HG02642 (cell line): ENCODE data around the gene RIC8A.
"Not testable (repeated sequence)": the region's sequence is repeated elsewhere in the genome, so short reads cannot be mapped to it uniquely, and the experiment has no call there.

Source experiments
- ATAC-seq: cut with Tn5 transposase; IDR thresholded peaks from one replicate; pipeline ENCODE4 v1.9.1; 2021; ENCODE audit warnings: mild to moderate bottlenecking; ENCODE audit not compliant: unreplicated experiment, poor library complexity

The RIC8A gene

DNA sequence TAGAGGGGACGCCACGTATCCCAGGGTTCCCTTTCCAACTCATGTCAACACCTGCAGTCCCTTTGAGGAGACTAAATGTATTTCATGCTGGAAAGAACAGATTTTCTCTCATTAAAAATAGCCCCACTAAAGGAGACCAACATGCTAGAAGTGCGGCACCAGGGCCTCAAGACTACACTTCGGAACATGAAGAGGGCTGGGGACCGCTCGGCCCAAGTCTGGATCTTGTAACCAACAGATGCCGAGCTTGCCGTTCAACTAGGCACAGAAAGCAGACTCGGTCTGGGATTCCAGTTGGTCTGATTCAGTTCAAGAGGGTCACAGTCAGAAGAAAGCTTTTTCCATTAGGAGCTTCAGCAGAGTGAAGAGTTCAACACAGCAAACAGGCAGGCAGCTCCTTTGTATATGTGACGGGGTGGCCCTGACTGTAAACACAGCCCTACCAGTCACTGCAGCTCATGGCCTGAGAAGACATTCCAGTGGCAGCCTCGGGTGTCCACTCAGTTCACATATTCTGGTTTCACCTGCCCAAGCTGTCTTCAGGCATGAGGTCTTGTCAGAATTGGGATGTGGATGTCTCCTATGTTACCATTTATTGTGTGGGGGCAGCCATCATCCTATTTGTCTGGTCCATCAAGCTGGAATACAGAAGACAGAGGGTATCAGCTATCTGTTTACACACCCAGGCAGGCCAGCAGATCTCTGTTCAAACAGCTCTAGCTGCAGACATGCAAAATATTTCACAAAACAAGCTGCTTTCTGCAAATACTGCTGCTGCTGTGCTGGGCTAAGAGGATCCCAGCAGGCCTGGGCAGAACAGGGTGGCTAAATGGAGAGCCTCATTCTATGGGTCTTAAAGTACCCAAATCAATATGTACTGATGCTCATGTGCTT lies 8.8 kb downstream of the RIC8A start:
- no peak for ATAC-seq

DNA sequence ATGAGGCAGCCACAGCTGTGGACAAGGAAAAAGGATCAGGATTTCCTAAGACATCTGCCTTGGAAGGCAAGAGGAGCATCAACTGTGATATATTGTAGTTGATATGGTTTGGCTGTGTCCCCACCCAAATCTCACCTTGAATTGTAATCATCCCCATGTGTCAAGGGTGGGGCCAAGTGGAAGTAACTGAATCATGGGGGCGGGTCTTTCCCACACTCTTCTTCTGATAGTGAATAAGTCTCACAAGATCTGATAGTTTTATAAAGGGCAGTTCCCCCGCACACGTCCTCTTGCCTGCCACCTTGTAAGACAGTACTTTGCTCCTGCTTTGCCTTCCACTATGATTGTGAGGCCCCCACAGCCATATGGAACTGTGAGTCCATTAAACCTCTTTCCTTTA lies 10.2 kb downstream of the RIC8A start:
- ATAC-seq: no peak

DNA sequence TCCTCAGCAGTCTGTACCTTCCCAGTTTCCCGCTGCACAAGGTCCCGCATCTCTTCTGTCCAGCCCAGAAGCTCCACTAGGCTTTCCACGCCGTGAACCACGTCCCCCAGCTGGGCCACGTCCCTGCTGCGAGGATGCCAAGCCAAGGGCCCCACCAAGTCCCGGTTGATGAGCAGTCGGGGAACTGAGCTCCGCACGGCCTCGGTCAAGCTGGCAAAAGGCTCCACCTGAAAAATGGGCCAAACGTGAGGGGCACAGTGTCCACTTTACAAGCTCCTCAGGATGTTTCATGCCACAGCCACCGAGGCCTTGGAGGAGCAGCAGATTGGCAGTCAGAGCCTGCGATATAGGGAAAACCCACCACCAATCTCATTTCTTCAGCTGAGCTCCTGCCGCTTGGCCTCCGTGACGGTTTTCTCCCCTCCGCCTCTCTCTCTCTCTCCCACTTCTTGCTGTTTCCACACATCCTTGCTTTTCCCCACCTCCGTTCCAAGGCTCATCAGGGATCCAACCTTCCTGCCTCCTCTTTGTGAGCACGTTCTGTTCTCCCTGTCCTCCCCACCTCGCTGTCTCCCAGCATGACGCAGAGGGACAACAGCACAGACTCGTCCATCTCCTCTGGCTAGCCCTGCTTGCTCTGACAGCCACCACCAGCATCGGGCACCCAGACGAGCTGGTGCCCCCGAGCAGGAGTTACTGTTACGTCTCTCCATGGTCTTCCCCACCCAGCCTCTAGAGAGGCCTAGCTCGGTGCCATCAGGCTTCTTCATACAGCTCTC lies 11.5 kb downstream of the RIC8A start:
- ATAC-seq: no peak

DNA sequence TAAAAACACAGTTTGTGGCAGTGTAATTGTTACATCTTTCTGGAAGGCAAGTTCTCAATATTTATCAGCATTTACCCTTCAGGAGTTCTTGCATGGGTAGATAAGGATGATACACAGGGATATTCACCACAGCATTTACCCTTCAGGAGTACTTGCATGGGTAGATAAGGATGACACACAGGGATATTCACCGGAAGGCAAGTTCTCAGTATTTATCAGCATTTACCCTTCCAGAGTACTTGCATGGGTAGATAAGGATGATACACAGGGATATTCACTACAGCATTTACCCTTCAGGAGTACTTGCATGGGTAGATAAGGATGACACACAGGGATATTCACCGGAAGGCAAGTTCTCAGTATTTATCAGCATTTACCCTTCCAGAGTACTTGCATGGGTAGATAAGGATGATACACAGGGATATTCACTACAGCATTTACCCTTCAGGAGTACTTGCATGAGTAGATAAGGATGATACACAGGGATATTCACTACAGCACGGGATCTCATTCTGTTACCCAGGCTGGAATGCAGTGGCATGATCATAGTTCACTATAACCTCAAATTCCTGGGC lies 13.2 kb downstream of the RIC8A start:
- ATAC-seq: not testable (repeated sequence)

DNA sequence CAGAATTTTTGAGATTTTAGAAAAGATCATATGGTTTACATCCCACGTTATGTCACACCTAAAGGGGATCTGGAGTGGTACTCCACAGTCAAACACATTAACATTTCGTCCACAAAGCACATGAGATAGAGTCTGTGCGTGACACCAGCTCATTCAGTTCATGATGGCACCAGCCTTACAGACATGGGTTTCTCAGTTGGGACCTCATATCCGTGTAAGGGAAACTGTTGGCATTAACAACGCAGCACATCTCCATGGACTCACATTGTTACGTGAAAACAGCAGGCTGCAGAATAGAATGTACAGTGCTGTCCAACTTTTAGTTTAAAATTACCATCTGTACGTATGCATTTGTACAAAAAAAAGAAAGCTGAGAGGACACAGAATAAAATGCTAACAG lies 14.0 kb downstream of the RIC8A start:
- no peak for ATAC-seq

DNA sequence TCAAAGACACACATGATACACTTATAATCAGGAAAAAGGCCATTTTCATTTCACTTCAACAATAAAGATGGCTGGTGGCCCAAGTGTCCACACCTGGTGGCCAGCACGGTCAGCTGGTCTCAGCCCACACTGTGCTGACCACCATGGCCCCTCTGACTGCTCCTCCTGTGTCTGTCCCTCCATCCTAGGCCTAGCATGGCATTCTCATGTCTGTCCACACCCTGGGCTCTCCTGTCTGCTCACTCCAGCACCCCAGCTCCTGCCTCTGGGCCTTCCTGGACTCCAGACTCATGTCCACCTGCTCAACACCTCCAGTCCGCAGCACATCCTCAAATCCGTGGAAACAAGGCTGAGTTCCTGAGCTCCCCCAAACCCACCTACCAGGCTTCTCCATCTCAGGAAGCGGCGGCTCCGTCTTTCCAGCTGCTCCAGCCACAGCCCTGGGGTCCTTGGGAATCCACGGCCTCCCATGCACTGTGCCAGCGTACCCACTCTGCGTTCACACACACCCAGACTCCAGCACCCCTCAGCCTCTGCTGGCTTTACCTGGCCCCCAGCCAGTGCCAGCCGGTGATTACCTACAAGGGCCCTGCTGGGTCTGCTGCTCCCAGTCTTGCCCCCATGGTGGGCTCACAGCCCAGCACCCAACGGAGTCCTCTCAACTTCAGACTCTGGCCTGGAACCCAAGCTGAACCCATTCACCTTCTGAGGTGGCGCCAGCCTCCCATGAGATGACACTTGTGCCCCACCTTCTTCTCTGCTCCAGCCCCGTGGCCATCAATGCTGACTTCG lies 14.7 kb downstream of the RIC8A start:
- no peak for ATAC-seq

DNA sequence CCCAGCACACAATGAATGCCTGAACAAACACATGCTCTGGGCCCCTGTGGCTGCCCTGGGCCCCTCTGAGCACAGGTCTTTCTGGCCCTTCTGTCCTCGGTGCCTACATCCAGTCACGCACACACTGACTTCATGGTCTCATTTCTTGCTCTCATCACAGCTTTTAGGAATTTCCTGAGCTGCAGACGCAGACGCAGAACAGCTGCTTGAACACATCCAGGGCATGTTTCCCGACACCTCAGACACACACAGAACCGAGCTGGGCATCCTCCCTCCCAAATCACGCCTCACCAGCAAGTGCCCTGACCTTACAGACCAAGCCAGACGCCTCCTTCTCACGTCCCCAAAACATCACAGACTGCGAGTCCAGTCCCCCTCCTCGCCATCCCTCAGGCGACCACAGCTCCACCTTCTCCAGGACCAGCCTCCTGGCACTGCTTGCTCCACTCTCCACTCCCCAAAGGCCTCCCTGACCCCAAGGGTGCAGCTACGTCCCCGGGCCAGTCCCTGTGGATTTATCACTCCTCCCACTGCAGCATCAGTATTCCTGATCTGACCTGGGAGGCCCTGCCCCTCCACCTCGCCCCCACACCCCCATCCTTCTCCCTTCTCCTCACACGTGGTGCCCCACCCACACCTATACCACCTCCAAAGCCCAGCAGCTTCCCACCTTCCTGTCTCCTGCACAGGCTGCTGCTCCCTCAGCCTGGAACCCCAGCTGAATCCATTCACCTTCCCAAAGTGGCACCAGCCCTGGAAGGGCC lies 15.7 kb downstream of the RIC8A start:
- ATAC-seq: no peak

DNA sequence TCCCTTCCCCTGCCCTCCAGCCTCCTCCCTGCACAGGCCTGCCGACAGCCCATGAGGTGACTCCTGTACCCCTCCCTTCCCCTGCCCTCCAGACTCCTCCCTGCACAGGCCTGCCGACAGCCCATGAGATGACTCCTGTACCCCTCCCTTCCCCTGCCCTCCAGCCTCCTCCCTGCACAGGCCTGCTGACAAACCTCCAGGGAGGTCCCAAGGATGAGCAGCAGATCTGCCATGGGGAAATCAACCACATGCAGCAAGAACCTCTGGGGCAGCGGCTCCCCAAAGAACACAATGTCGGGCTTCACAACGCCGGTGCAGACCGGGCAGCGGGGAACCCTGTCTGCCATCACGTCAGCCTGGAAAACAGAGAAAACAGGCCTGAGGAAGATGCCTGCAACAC lies 16.4 kb downstream of the RIC8A start:
- ATAC-seq: no peak

DNA sequence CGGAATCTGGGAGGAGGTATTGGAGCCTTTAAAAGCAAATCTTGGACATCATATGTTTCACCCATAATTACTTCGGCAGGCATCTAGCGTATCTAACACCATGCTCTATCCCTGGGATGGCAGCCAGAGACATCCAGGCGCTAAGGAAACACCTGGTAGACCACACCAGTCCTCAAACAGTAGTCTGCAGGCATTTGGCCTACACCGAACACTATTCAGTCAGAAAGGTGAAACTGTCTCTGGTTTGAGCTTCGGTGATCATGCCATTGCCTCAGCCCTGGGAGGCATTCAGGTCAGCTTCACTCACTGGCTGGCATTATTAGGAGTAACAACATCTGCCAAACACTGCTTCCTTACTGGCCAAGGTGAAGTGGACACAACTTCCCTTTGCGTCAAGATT lies 16.9 kb downstream of the RIC8A start:
- ATAC-seq: no peak

DNA sequence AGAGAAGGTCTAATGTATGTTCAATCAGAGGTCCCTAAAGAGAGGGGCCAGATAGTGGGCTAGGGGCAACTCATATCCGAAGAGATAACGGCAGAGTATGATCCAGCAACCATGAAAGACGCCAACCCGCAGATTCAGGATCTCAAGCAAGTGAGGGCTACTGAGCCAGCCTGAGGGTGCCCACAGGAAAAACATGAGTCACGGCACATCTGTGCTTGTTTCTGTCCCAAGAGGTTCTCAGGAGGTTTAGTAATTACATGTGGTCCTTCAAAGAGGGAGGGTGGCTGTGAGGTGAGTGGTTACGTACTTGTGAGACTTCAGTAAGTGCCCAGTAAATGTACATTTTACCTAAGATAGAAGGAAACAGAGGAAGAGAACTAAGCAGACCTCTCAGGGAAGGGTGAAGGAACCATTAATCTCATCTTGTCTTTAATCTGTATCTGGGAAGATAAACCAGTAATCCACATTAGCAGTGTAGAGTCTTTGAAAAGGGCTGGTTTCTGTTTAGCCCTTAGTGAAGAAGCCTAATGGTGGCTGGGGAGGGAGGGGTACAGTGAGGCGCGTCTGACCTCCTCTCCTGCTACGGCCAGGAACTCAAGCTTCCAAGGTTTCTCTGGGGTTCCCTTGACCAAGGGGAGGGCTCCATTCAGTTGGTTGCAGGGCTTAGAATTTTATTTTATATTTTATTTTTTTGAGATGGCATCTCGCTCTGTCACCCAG lies 18.4 kb downstream of the RIC8A start:
- ATAC-seq: no peak

DNA sequence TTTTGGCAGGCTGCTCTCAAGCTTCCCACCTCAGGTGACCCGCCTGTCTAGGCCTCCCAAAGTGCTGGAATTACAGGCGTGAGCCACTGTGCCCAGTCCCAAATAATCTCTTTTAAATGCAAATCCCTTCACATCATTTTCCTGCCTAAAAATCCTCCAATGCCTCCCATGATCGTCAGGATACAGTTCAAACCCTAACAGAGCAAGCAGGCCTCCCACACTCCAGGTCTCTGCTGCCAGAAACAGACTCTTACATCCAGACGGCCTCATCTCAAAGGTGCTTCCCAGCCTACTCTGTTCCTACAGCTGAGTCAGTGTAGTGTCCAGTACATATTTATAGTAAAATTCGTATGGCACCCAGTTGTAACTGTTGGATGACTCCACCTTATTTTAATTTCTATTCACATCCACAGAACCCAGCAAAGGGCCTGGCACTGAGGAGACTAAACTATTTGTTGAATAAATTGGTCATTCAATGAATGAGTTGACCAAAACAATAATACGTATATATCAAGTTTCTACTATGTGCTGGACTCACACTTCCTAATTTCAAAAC lies 20.4 kb downstream of the RIC8A start:
- no peak for ATAC-seq

DNA sequence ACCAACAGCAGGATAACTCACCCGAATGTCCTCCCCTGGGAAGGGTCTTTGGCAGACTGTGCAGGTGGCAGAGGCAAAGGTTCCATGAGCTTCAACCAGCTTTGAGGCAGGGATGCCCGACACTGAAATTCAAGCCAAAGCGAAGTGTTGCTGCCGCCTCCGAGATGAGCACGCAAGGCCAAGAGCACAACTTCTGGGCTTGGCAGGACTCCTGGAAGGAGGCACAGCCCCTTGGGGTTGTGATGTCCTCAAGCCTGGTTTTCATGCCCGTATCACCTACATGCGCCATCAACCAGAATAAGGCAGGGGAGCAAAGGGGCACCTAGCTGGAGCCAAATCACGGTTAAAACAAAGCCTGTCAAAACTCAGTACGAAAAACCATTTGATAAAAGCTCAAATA lies 22.9 kb downstream of the RIC8A start:
- ATAC-seq: no peak

DNA sequence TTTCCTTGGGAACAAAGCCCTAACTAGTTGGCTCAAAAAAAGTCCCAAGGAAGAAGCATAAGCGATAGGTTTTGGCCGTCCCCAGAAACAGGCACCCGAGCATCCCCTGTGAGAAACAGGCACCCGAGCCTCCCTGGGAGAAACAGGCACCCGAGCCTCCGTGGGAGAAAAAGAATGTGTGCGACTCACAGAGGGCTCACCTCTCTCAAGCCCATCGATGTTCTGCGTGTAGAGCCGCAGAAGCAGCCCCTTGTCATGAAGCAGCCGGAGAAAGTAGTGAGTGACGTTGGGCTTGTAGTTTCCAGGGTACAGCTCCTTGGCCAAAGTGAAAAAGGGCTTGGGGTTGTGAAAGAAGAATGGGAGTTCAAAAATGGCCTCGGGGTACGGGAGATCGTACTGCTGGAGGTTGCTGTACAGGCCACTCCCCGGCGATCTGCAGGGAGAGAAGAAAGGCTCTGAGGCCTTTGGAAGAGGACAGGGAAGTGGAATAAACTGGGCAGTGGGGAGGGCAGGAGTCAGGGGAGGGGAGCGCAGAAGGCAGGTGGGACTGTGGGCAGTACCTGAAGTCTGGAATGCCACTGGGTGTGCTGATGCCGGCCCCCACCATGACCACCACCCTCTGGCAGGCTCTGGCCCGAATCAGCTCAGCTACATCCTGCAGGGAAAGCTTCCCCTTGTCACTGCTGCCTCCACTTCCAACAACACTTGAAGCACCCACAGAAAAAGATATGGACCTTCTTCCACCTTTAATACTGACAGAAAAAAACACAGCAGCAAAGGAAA lies 25.5 kb downstream of the RIC8A start:
- ATAC-seq: no peak

DNA sequence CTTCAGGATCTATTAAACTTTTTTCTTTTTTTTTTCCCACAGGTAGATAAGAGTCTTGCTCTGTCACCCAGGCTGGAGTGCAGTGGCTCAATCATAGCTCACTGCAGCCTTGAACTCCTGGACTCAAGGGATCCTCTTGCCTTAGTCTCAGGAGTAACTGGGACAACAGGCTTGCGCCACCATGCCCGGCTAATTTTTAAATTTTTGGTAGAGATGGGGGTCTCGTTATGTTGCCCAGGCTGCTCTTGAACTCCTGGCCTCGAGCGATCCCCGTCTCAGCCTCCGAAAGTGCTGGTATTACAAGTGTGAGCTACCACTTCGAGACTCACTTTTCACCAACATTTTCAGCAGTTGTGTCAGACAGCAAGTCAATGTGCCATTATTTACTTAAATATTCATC lies 27.7 kb downstream of the RIC8A start:
- no peak for ATAC-seq

DNA sequence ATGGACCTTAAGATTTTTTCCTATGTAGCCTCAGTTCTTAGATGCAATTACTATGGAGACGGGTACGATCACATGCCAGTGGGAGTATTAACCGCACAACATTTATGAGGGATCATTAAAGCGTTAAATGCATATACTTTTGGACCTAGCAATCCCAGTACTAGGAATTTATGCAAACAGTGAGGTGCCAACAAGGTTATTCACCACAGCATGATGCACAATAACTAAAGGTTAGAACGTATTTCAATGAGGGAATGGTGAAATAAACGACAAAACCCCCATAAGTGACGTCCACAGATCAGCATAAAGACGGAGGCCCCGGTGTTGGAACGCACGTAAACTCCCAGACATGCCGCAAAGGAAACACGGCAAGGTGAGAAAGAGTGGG lies 28.1 kb downstream of the RIC8A start:
- ATAC-seq: peak; percentile 3

DNA sequence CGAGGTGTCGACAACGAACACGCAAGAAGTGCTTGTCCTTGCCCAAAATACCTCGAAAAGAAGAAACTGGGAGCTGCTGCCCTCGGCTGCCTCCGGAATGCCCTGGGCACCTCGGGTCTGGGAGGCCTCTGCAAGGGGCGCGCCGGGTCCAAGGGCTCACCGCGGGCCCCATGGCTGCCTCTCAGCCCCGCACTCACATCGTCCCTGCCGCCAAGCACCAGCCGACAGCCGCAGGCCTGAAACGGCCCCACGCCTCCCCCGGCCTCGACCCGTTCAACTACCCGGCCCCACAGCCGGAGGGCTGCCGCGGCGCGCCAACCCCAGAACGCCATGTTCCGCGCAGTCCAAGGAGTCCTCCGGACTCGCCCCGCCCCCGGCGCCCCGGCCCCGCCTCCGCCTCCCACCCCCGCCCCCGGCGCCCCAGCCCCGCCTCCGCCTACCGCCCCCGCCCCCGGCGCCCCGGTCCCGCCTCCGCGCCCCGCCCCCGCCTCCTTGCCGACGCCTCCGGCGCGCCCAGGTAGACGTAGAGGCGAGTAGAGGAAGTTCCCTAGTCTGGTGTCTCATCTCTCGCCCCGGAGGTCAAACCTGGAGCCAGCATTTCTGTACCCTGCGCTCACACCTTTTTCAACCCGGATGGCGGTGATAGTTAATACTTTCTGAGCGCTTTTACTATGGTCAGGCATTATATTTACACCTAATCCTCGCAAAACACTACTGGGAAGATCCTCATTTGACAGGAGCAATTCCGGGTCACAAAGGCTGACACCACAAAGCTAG lies 28.7 kb downstream of the RIC8A start, which contains the start of gene SIRT3:
Gene SIRT3 (minus strand): TSS at position 346 of the 777 bp plus-strand sequence. CDS start 14 bp downstream, at position 332.
- peak; percentile 75 for ATAC-seq
